Fibroblast of lung (primary cell): ENCODE measurements around the gene HAUS7. TPM values are rescaled to one million over a fixed set of nuclear protein-coding genes. Genes with fewer than 3 reads are reported as not detected.
"Not testable (repeated sequence)": the region's sequence is repeated elsewhere in the genome, so short reads cannot be mapped to it uniquely, and the experiment has no call there.

ENCODE experiments used
- DNase-seq, 2 donors: peaks; one replicate each; pipeline versions ENCODE4 v3.0.0 to v3.0.0-alpha.2; 2010; ENCODE audit warnings: low read depth in 2 of 2
- H2AFZ ChIP-seq: 2 replicates; pipeline ENCODE4 v1.5.1; 2012; ENCODE audit warnings: low read length, control low read depth, inconsistent platforms
- H3K27ac ChIP-seq: 2 replicates; pipeline ENCODE4 v1.5.1; 2011; ENCODE audit warnings: low read length, control low read depth; ENCODE audit not compliant: insufficient read depth
- H3K27me3 ChIP-seq: 2 replicates; pipeline ENCODE4 v1.5.1; 2011; ENCODE audit warnings: mild to moderate bottlenecking, low read length; ENCODE audit not compliant: control insufficient read depth, insufficient read depth
- H3K36me3 ChIP-seq: 2 replicates; pipeline ENCODE4 v1.5.1; 2011; ENCODE audit warnings: low read length; ENCODE audit not compliant: control insufficient read depth, insufficient read depth
- H3K4me1 ChIP-seq: 2 replicates; pipeline ENCODE4 v1.5.1; 2011; ENCODE audit warnings: low read length; ENCODE audit not compliant: control insufficient read depth, insufficient read depth; ENCODE audit errors: extremely low read depth
- H3K4me2 ChIP-seq: 2 replicates; pipeline ENCODE4 v1.5.1; 2011; ENCODE audit warnings: low read length, control low read depth; ENCODE audit not compliant: insufficient read depth; ENCODE audit errors: extremely low read depth
- H3K4me3 ChIP-seq, 4 experiments: fragments of 200-600 bp in 1 of 4; sonication (generic) in 1 of 4; replicated peaks in 1 of 4; 2 replicates each; pipeline ENCODE4 v1.5.1; 2011 to 2016; ENCODE audit warnings: low read length in 4 of 4, low read depth in 3 of 4, mild to moderate bottlenecking in 3 of 4, control low read depth in 2 of 4, inconsistent platforms in 1 of 4, mixed read lengths in 1 of 4; ENCODE audit not compliant: insufficient read depth in 1 of 4; ENCODE audit errors: control extremely low read depth in 1 of 4
- H3K79me2 ChIP-seq: 2 replicates; pipeline ENCODE4 v1.5.1; 2012; ENCODE audit warnings: mild to moderate bottlenecking, low read length, inconsistent platforms; ENCODE audit not compliant: control insufficient read depth, insufficient read depth
- H3K9ac ChIP-seq: 2 replicates; pipeline ENCODE4 v1.5.1; 2011; ENCODE audit warnings: mild to moderate bottlenecking, low read length, control low read depth; ENCODE audit not compliant: insufficient read depth
- H3K9me3 ChIP-seq: 2 replicates; pipeline ENCODE4 v1.5.1; 2012; ENCODE audit warnings: low read depth, low read length; ENCODE audit not compliant: control insufficient read depth, insufficient read depth
- H4K20me1 ChIP-seq: 2 replicates; pipeline ENCODE4 v1.5.1; 2011; ENCODE audit warnings: low read length; ENCODE audit not compliant: control insufficient read depth, insufficient read depth; ENCODE audit errors: extremely low read depth
- CTCF ChIP-seq, 2 donors: IDR thresholded peaks in 1 of 2; conservative IDR thresholded peaks in 1 of 2; 1 replicate in 1 of 2; 2 replicates in 1 of 2; pipeline ENCODE4 v1.5.1; 2011 to 2012; ENCODE audit warnings: low read length in 2 of 2, control low read depth in 1 of 2, inconsistent platforms in 1 of 2, low read depth in 1 of 2, mild to moderate bottlenecking in 1 of 2
- EZH2 ChIP-seq: IDR thresholded peaks from 2 replicates; pipeline ENCODE4 v1.5.1; 2012; ENCODE audit warnings: low read length, control low read depth, mild to moderate bottlenecking; ENCODE audit errors: missing control alignments
- polyA plus RNA-seq, 2 donors: library from polyadenylated mRNA; depleted of rRNA in 1 of 2; stranded (reverse) in 1 of 2; unstranded in 1 of 2; fragments of >200 nt; gene quantifications; 2 replicates each; pipeline ENCODE4 v1.2.1, GENCODE V29; 2011 to 2012; ENCODE audit warnings: missing spikeins in 1 of 2
- total RNA-seq: library from RNA; depleted of rRNA; stranded (reverse); fragments of >200 nt; gene quantifications from 2 replicates; pipeline ENCODE4 v1.2.1, GENCODE V29; 2014

The HAUS7 gene
- total and polyA plus RNA-seq, 2 donors (not counting 1 experiment from before 2014, with no cell fraction given) = 7.3 to 10.4 TPM

- Histone ChIP-seq H3K79me2 (no peaks in the 10 kb centered on the region), H3K4me1 (no peaks in the 10 kb centered on the region), H2AFZ (no peak overlapping the region), H3K27ac (no peak overlapping the region), H3K4me3 (no peak overlapping the region), H3K36me3 (no peaks in the 10 kb centered on the region), H3K9me3 (no peaks in the 10 kb centered on the region), H3K27me3 (no peaks in the 10 kb centered on the region), H4K20me1 (no peaks in the 10 kb centered on the region), H3K9ac (no peak overlapping the region), H3K4me2 (no peak overlapping the region)
- no peak for DNase-seq
- TF ChIP-seq CTCF (conservative IDR thresholded peaks at IDR 0.05 in 1 of 2, IDR thresholded peaks at IDR 0.05 in 1 of 2; ENCODE audit: low read depth in 1 of 2, low read length in 2 of 2) = no peak
- TF ChIP-seq EZH2 = no peak
These were observed 64.4 kb downstream of the HAUS7 start for GRCh38 chrX:153406011-153406410.

GRCh38 chrX:153405426-153405825, 65.0 kb downstream of the HAUS7 start:
- Histone ChIP-seq H4K20me1 (no peaks in the 10 kb centered on the region), H3K27ac (no peak overlapping the region), H3K27me3 (no peaks in the 10 kb centered on the region), H3K4me1 (no peaks in the 10 kb centered on the region), H3K9me3 (no peaks in the 10 kb centered on the region), H2AFZ (no peak overlapping the region), H3K4me2 (no peak overlapping the region), H3K36me3 (no peaks in the 10 kb centered on the region), H3K79me2 (no peaks in the 10 kb centered on the region), H3K4me3 (no peak overlapping the region), H3K9ac (no peak overlapping the region)
- TF ChIP-seq EZH2 (no peak), CTCF (conservative IDR thresholded peaks at IDR 0.05 in 1 of 2, IDR thresholded peaks at IDR 0.05 in 1 of 2; ENCODE audit: low read depth in 1 of 2, low read length in 2 of 2) (no peak)
- DNase-seq = no peak

- H3K4me3 ChIP-seq, H3K27ac ChIP-seq, H3K4me1 ChIP-seq, H3K79me2 ChIP-seq, H4K20me1 ChIP-seq, H3K9me3 ChIP-seq, H2AFZ ChIP-seq, H3K4me2 ChIP-seq, H3K27me3 ChIP-seq, DNase-seq, H3K36me3 ChIP-seq, H3K9ac ChIP-seq: not testable (repeated sequence)
These were observed 66.0 kb downstream of the HAUS7 start for GRCh38 chrX:153404333-153404732.
